ENCODE data around the gene HMGN1.
"Not testable (repeated sequence)": the region's sequence is repeated elsewhere in the genome, so short reads cannot be mapped to it uniquely, and the experiment has no call there.

Gene HMGN1

DNA sequence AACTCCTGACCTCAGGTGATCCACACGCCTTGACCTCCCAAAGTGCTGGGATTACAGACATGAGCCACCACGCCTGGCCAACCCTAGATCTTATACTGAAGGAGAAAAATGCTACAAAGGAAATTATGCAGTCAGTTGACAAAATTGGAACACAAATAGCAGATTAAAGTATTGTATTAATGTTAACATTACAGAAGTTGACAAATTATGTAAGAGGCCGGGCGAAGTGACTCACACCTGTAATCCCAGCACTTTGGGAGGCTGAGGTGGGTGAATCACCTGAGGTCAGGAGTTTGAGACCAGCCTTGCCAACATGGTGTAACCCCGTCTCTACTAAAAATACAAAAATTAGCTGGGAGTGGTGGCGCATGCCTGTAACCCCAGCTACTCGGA, 21.0 kb upstream of the HMGN1 start:
- not testable (repeated sequence) for DNase-seq (ENCODE audit: low read depth in 4 of 4, low spot score in 1 of 4)

DNA sequence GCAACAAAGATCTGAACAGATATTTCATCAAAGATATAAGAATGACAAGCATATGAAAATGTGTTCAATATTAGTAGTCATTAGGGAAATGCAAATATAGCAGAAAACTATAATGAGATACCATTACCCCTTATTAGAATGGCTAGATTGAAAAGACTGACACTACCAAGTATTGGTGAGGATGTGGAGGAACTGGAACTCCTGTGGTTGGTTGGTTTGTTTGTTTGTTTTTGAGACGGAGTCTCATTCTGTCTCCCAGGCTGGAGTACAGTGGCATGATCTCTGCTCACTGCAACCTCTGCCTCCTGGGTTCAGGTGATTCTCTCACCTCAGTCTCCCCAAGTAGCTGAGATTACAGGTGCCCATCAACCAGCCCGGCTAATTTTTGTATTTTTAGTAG, 18.9 kb upstream of the HMGN1 start:
- no peak for DNase-seq (ENCODE audit: low read depth in 4 of 4, low spot score in 1 of 4)

DNA sequence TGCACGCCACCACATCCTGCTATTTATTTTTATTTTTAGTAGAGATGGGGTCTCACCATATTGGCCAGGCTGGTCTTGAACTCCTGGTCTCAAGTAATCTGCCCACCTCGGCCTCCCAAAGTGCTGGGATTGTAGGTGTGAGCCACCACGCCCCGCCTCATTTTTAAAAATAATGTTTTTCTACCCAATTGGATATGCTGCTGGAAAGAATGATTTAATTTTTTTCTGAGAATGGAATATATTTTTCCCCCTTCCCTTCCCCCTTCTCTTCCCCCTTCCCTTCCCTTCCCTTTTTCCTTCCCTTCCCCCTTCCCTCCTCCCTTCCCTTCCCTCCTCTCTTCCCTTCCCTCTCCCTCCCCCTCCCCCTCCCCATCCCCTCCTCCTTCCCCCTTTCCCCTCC, 17.7 kb upstream of the HMGN1 start:
- no peak for DNase-seq (ENCODE audit: low read depth in 4 of 4, low spot score in 1 of 4)

DNA sequence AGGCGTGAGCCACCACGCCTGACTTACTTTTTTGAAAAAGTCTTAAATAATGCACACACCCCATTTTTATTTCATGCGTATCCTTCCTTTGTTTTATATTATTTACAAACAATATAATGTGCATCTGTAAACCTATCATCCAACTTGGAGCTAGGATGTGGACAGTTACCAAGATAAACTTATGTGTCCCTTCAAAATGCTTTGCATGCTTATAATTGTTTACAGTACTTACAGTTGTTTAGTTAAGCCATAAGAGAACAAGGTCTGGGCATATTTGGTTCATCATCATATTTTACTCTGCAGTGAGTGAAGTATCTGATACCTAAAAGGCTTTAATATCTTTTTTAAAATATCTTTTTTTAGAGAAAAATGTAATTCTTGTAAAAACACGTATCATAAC, 16.1 kb upstream of the HMGN1 start:
- DNase-seq (ENCODE audit: low read depth in 4 of 4, low spot score in 1 of 4) = no peak

DNA sequence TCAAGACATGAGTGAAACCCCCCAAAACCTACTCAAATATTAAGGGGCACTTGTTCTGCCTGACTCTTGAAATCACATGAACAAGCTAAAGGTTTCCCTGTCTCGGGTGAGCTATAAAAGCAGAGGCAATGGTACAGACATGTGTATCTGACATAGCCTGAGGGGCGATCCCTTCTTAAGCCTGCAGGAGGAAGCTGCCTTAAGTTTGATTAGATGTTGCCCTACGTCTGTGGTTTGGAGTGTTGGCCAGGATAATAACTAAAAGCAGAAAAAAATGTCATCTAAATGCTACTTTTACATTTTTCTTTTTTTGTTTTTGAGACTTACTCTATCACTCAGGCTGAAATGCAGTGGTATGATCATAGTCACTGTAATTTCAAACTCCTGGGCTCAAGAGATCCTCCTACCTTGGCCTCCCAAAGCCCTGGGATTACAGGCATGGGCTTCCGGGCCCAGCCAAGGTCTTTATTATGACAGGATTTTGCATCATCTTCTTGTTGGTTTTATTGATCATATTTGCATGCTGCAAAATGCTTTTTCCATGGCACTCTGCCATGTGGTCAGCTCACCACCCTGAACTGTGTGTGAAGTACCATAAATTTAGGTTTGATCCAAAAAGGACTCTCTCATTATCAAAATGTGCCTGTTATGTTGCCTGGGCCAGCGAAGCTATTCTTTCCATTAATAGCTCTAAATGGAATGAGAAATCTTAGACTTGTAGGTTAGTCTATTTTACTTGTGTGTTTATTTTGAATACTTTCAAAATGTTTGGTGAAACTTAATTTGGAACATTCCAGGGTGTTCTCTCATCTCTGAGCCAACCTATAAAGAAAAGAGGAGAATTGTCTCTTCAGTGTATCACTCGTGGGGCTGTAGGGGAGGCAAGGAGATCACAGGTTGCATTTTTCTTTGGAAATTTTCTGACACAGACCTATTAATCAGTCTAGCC, 15.0 kb upstream of the HMGN1 start:
- DNase-seq (ENCODE audit: low read depth in 4 of 4, low spot score in 1 of 4) = no peak

DNA sequence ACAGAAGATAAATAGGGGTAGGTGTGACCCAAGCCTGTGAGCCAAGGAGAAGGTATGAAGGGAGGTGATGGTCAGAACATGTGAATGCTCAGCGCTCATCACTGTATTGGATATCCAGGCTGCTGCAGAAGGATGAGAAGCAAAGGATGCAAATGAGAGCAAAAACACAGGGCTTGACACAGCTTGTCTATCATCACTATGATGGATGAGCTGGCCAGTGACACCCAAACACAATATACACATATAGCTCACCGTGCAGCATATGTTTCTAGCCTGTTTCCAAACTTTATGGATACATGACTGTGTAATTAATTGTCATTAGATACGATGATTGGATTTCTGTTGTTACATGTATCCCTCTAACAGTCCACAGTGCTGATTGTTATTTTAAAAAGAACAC, 13.8 kb upstream of the HMGN1 start:
- no peak for DNase-seq (ENCODE audit: low read depth in 4 of 4, low spot score in 1 of 4)

DNA sequence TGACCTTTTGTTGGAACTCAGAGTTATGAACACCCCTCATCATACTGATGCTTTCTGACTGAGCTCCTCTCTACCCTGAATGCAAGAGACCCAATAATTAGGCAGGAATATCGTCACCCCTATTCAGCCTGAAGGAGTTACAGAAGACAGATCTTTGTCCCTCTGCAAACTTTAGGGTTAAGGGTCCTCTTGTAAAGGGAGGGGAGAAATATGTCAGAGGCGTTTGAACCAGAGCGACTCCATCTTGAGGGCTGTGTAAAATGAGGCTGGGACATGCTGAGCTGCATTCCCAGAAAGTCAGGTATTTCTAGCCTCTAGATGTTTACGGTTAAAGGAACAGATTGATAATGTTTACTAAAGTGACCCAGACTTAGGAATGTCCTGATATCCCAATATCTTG, 10.5 kb upstream of the HMGN1 start:
- DNase-seq (ENCODE audit: low read depth in 4 of 4, low spot score in 1 of 4) = no peak

DNA sequence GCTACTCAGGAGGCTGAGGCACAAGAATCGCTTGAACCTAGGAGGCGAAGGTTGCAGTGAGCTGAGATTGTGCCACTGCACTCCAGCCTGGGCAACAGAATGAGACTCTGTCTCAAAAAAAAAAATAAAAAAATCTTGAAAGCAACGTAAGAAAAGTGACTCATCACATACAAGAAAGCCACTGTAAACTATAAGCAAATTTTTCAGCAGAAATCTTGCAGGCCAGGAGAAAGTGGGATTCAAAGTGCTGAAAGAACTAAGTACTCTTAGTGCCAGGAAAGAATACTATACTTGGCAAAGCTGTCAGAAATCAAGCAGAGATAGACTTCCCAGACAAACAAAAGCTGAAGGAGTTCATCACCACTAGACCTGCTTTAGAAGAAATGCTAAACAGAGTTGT, 4.4 kb upstream of the HMGN1 start:
- DNase-seq (ENCODE audit: low read depth in 4 of 4, low spot score in 1 of 4) = no peak

DNA sequence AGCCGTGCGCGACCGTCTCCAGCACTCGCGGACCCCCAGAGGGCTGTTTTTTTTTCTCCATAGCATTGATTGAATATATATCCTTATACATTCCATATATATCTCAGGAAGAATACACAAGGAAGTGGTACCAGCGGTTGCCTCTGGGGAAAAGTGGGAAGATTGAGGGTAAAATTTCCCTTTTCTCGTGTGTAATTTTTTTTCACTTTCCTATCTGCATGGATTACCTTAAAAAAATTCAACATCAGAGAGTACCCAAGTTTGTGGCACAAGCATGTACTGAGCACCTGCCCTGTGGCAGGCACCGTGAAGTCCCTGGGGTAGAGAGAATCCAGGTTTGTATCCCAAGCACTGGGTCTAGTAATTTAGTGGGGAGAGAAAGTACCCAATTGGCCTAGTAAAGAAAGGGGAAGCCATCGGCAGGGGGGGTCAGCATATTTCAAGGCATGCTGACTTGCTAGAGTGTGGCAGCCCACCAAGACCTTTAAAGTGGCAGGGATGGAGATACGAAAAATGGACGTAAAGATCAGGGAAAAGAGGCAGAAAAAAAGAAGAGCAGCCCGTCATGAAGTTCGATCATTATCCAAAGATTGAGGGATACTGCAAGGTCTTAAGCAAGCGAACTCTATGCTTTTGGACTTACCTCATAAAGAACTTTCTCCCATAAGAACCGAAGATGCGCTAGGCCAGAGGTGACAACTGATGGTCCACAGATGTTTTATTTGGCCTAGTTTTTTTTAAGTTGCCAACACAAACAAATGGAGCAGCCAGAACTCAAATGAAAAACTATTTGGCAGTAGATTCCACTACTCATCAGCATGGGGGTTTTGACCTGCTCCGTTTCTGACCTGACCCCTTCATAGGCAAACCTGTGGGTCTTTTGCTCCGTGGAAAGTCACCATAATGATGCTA, 1.5 kb upstream of the HMGN1 start:
- no peak for DNase-seq (ENCODE audit: low read depth in 4 of 4, low spot score in 1 of 4)

DNA sequence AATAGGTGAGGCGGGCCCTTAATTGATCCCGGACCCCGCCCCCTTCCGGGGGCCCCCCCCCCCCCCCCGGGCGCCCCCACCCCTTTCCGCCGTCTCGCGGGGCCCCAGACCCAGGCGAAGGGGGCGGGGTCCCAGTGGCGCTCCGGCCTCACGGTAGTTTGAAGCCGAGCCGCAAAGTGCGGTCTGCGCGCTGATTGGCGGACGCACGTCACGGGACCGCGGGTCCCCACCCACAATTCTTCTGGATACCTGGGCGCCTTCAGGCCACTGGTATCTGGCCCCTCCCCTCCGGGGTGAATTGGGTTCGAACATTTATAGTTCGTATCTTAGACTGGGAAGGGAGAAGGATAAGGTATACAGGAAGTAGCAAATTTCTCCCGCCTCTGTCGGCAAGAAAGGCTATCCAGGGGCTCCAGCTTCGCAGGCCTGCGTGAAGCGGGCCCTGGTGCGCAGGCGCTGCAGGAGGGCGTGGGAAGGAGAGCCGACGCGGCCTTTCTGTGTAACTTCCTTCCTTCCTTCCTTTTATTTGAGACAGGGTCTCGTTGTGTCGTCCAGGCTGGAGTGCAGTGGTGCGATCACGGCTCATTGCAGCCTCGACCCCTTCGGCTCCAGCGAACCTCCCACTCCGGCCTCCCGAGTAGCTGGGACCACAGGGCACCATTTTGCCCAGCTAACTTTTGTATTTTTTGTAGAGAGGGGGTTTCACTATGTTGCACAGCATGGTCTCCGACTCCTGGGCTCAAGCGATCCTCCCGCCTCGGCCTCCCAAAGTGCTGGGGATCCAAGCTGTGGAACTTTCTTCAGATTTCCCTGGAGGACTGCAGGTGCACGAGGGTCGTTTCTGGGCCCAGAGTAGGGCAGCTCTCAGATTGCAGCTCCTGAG, 564 bp upstream of the HMGN1 start:
- DNase-seq (ENCODE audit: low read depth in 4 of 4, low spot score in 1 of 4) = peak; percentile 86 to 98 (median 92)

DNA sequence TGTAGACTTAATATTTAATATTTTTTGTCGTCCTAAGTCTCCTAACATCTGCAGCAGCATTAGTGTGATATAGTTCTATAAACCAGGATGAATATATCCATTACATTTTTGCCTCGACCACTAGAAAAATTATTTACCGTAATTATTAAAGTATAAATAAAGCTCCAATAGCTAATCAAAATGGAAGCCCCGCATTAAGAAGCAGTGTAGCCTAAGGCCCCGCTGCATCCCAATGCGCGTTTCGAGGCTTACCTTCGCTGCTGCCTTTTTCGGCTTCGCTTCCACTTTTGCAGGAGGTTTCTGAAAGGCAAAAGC, 891 bp downstream of the HMGN1 start:
- DNase-seq (ENCODE audit: low read depth in 4 of 4, low spot score in 1 of 4) = no peak

DNA sequence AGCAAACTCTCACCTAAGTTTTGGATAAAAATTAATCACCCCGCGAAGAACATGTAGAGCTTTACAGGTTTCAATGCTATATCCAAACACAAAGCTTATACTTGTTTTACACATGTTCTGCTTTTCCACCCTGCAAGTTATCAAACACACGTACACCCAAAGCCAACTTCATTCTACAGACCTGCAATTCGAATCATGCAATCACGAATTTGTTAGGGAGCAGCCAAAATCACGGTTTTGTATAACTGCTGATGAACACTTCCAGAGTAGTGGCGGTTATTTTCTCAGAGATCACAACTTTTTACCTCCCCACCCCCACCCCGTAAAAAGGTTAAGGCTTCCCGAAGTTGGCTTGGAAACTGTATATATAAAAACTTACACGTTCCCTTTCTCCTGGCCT, 1.4 kb downstream of the HMGN1 start:
- DNase-seq (ENCODE audit: low read depth in 4 of 4, low spot score in 1 of 4) = no peak

DNA sequence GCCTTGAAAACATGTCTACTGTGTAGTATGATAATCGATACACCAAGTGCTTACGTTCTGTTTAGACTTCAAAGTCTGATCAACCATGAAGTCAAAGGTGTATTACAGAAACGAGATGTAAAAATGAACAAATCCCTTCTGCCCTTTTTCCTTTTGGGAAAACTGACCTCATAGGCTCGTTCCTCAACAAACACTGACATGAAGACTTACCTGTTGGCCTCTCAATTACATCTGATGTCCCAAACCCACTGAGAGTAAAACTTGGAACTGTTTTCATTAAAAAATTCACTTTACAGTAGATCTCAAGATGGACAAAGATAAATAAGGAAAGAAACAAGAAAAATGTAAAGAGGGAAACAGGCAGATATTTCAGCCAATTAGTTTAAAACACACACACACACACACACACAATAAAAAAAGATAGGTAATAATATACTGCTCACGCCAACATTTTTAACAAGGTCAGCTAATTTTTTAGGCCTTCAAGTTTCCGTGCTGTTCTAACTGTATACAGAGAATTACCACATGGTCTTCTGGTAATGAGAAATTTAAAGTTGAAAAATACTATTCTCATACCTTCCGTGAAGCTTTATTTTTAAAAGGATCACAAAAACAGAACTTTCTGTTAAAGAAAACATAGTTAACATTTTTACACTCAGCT, 2.1 kb downstream of the HMGN1 start:
- no peak for DNase-seq (ENCODE audit: low read depth in 4 of 4, low spot score in 1 of 4)

DNA sequence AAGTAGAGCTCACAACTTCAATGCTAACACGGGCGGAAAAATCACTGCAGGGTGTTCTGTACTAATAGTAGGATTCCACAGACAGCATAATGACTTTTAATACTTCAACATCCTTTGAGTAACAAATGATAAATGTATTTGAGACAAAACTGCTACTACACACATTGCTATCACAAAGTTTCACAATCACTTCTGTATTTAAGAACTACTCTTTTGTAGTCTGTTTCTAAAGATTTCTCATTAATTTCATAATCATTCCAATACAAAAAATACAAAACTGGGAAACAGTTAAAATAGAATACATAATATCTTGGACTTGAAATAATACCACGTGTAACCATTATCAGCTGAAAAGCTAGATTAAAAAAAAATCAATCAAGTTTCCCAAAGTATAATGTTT, 2.7 kb downstream of the HMGN1 start:
- no peak for DNase-seq (ENCODE audit: low read depth in 4 of 4, low spot score in 1 of 4)

DNA sequence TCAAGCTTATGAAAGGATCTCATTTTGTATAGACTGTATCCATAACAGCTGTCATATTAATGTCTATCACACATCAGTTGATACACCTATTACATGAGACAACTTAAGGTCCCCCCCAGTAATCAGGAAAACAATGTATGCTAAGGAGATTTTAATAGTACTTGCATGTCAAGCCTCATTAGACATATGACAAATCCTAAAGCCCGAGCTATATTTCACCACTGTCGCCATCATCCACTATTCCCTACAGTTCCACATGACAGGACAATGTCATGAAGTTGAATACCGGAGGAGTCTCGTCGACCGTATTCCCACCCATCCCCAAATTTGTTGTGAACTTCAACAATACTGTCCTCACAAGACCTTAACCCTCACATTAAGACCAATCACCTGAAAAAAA, 3.4 kb downstream of the HMGN1 start:
- no peak for DNase-seq (ENCODE audit: low read depth in 4 of 4, low spot score in 1 of 4)

DNA sequence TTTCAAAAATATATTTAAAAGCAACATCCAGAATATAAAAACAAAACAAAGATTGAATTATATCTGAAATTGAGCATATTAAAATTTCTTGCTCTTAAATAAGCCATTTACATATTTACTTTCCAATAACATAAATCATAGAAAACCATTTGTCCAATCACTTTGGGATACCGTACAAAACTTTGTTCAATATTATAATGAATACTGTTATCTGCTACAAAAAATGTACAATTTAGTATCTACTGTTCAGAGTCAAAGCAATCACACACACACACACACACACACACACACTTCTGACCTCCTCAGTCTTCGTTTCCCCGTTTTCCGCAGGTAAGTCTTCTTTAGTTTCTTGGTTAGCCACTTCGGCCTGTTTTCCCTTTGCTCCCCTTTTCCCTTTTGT, 4.0 kb downstream of the HMGN1 start:
- DNase-seq (ENCODE audit: low read depth in 4 of 4, low spot score in 1 of 4) = no peak

DNA sequence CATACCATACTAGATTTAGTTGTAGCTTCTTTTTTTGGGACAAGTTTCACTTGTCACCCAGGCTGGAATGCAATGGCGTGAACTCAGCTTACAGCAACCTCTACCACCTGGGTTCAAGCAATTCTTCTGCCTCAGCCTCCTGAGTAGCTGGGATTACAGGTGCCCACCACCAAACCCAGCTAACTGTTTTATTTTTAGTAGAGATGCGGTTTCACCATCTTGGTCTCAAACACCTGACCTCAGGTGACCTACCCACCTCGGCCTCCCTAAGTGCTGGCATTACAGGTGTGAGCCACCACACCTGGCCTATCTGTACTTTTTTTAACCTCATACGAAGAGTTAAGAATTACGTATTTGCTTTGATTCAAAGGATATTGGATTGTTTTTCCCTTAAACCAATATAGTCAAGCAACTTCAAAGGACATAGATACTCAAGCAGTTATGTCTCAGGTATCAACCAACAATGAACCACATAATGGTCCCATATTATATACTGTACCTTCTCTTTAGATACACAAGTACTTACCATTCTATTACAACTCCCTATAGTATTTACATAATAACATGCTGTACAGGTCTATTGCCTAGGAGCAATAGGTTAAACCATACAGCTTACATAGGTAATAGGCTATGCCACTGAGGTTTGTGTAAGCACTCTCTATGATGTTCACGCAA, 7.5 kb downstream of the HMGN1 start:
- no peak for DNase-seq (ENCODE audit: low read depth in 4 of 4, low spot score in 1 of 4)

DNA sequence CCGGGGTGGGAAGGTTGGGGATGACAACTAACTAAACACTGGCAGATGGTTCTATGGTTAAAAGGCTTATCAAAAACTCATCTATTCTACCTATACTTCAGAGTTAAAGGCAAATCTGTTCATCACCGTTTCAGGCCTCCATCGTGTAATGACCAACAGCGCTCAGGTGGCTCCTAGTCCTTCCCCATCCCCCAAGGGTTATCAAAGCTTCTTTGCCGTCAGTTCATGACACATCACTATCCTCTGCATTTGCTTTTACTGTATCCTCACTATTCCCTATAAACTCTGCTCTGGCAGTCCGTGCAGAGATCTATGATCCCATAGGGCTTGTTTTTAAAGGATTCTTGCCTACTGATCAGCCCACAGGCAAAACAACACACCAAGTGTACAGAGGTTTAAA, 8.2 kb downstream of the HMGN1 start:
- DNase-seq (ENCODE audit: low read depth in 4 of 4, low spot score in 1 of 4) = no peak

DNA sequence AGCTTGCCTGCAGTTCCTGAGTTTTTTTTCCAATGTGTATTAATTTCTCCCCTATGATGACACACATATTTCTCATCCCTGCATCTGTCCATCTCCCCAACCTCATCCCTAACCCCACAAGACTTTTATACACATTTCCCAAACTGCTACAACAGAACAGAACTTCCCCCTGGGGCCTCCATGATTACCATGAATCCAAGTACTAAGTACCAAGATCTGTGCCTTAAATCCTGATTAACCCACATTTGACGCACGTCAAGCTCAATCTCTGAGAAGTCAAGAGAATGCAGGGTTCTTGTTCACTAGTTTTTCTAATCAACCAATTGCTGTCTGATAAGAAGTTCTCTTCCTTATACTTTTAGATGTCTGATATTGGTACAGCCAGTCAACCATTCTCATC, 9.7 kb downstream of the HMGN1 start:
- no peak for DNase-seq (ENCODE audit: low read depth in 4 of 4, low spot score in 1 of 4)

DNA sequence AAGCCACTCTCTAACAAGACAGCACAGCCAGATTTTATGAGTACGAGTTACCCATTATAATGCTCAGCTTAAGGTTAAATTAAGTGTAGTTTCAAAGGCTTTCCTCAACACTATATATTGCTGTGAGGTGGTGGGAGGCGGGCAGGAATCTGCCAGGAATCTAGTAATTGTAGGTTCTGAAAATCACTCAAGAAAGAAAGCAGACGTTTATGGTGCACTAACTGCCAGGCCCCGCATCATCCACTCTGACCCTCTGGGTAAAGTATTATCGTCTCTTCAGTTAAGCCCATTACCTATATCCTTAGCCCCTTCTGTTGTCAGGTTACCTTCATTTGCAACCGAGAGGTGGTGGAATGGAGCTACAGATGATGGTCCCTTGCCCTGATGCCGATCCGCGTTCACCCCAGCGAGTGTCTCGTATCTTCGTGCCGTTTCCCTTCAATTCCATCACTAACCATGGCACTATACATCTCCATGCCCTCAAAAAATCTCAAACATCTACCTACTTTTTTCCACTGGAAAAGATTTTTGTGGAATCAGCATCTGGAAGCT, 12.4 kb downstream of the HMGN1 start:
- DNase-seq (ENCODE audit: low read depth in 4 of 4, low spot score in 1 of 4) = no peak
